GM19239 (cell line): ENCODE data around the gene GLIPR1L2.
A peak's percentile ranks its signal among the peaks of the same experiment; 100 is the strongest.
"Not testable (repeated sequence)": the region's sequence is repeated elsewhere in the genome, so short reads cannot be mapped to it uniquely, and the experiment has no call there.

ENCODE experiments used
- DNase-seq: peaks from one replicate; pipeline ENCODE4 v3.0.0; 2011; ENCODE audit warnings: low spot score; ENCODE audit not compliant: insufficient read length
- FAIRE-seq: peaks from 2 replicates; lab custom pipeline; 2011; peaks lifted over from hg19 to GRCh38; lab: Jason Lieb, UNC

Gene GLIPR1L2

DNA sequence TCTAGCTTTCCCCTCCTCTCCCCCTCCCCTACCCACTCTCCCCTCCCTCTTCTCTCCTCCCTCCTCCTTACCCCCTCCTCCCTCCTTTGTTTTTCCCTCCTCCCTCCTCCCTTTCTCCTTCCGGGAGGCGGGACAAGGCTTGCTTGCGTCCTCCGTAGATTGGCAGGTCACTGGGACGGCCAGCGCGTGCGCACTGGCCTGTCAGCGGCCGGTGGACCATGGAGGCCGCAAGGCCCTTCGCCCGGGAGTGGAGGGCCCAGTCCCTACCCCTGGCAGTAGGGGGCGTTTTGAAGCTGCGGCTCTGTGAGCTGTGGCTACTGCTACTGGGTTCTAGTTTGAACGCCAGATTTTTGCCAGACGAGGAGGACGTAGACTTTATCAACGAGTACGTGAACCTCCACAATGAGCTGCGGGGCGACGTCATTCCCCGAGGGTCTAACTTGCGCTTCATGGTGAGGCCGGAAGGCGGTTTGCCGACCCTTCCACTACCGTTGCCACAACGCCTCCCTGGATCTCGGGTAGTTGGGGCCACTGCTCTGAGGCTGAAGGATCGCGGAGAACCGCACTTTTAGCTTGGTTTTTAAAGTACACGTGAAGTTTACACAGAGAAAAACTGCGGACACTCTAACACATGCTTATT is at the start of gene GLIPR1L2:
Gene GLIPR1L2 (plus strand): TSS at position 191 of the 640 bp plus-strand sequence. CDS start 28 bp downstream, at position 219.
- DNase-seq: peak; percentile 58

DNA sequence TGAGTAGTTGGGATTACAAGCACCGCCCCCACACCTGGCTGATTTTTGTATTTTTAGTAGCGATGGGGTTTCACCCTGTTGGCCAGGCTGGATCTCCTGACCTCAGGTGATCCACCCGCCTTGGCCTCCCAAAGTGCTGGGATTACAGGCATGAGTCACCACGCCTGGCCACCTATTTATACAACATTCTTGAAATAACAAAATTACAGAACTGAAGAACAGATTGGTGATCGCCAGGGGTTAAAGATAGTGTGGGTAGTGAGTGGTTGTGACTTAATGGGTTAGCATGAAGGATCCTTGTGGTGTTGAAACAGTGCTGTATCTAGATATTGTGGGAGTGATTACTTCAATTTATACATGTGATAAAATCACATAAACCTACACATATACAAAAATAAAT is 49.0 kb upstream of the GLIPR1L2 start:
- FAIRE-seq (no peak), DNase-seq (no peak)

More for the DNA sequence above, at the start of gene GLIPR1L2:
- peak; percentile 99 for FAIRE-seq

DNA sequence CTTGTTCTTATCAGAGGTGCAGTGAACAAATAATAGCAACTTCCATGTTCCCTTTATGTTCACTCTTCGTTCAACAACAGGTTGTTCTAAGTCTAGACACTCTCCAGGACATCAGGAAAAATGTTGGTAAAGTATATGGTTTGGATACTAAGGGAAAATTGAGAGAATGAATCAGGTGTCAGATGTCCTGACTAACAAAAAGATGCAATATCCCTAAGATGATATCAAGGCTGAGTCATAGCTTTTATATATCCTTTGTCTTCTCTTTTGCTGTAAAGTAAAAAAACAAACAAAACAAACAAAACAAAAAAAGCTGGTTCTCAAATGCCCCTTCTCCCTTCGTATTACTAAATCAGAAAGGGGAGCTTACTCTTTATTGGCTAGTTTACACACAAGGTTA is 45.4 kb upstream of the GLIPR1L2 start:
- no peak for FAIRE-seq
- no peak for DNase-seq

- FAIRE-seq, DNase-seq: not testable (repeated sequence)
Measured at GRCh38 chr12:75346215-75346614, 44.7 kb upstream of the GLIPR1L2 start.

GRCh38 chr12:75349946-75350345 is 40.9 kb upstream of the GLIPR1L2 start:
- FAIRE-seq (no peak), DNase-seq (no peak)

GRCh38 chr12:75350413-75350812 is 40.5 kb upstream of the GLIPR1L2 start:
- DNase-seq: no peak
- no peak for FAIRE-seq

GRCh38 chr12:75354011-75354410 is 36.9 kb upstream of the GLIPR1L2 start:
- DNase-seq: no peak
- FAIRE-seq: no peak

DNA sequence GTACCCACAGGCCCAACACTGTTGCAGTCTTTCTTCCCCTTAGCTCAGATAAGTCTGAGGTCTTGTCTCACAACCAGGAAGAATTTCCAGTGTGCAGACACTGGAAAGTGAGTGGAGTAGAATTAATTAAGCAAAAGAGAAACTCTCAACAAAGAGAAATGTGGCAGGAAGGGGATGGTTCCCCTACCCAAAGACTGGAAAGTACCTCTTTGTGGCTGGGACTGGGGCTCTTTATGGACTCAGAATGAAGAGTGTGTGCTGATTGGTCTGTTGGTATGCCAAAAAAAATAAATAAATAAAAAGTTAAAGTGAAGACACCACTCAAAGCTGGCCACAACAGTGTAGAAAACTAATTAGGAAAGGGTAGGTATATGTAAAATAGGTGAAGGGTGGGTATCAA is 30.0 kb upstream of the GLIPR1L2 start:
- FAIRE-seq (no peak), DNase-seq (no peak)

- DNase-seq (no peak), FAIRE-seq (no peak)
Measured at GRCh38 chr12:75361408-75361807, 29.5 kb upstream of the GLIPR1L2 start.

GRCh38 chr12:75364919-75365318 is 26.0 kb upstream of the GLIPR1L2 start:
- no peak for DNase-seq
- no peak for FAIRE-seq

DNA sequence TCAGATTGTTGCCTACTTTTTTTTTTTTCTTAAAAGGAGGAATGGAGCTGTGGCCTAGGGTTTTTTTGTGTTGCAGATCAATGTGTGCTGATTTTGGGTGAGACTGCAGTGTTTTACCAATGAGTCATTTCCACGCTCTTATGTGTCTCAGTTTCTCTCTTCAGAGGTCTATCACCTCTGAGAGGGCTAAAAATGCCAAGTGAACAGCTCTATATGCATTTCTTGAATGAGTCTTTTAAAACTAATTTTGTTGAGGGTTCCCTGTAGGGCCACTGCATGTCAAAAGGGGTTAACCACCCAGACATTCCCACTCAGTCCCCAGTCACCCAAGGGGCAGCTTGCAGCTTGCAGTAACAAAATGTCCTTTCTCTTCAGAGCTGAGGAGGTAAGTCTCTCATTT is 24.3 kb upstream of the GLIPR1L2 start:
- DNase-seq (no peak), FAIRE-seq (peak; percentile 56)

DNA sequence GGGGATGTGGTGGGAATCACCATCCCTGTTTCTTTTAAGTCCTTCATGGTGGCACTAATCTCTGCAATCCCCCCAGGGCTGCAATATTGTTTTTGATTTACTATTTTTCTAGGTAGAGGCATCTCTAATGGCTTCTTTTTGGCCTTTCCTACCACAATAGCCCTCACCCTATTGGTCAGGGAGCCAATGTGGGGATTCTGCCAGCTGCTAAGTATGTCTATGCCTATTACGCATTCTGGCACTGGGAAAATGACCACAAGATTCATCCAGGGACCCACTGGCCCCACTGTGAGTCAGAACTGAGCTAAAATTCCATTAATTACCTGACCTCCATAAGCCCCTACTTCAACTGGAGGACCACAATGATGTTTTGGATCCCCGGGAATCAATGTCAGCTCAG is 15.9 kb upstream of the GLIPR1L2 start:
- DNase-seq (no peak), FAIRE-seq (no peak)

- DNase-seq (no peak), FAIRE-seq (no peak)
Measured at GRCh38 chr12:75378354-75378753, 12.5 kb upstream of the GLIPR1L2 start.

DNA sequence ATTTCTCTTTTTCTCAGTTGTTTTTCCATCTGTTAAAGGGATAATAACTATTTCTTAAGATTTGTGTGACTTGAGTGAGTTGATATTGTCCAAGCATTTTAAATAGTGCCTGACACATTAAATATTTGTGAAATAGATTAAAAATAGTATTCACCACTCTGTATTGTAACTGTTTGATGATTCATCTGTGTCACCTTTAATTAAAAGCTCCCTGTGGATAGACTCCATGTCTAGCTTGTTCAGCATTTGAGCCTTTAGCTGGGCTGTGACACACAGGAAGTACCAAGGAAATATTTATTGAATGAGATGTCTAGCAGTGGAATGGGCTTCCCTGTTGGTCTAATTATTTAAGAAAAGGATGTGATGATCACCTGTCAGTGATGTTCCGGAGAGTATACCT is 1.8 kb upstream of the GLIPR1L2 start:
- DNase-seq: no peak
- no peak for FAIRE-seq

GRCh38 chr12:75389706-75390105 is 1.2 kb upstream of the GLIPR1L2 start:
- no peak for FAIRE-seq
- no peak for DNase-seq

DNA sequence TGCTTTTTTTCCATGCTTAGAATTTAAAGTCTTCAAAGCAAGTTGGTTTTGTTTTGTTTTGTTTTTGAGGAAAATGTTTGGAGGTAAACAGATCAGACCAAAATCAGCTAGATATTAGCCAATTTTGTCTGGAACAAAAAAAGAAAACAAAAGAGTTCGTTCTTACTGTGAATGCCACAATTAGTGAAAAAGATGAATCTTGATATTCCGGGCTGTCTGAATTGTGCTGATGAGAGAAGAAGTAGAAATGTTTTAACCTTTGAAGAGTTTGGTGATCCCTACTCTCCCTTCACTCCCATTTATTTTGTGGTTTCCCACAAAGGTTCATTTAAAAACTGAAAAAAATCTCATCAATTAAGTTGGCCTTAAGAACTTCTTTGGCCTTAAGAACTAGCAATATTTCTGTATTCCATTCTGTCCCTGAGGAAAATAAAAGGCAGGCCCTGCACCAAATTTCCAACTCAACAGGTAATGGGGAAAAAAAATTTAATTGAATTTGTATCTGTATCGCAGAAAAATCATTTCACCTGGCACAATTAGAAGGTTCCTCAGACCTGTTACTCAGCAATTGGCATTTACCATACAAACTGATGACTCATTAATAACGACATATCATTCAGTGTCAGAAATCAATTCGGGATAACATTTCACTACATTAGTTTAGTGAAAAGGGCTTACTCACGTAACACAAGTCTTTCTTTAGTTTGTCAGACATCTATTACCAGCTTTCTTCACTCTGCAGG is 562 bp upstream of the GLIPR1L2 start:
- DNase-seq (no peak), FAIRE-seq (peak; percentile 72)

GRCh38 chr12:75404231-75404630 is 13.3 kb downstream of the GLIPR1L2 start:
- DNase-seq: no peak

DNA sequence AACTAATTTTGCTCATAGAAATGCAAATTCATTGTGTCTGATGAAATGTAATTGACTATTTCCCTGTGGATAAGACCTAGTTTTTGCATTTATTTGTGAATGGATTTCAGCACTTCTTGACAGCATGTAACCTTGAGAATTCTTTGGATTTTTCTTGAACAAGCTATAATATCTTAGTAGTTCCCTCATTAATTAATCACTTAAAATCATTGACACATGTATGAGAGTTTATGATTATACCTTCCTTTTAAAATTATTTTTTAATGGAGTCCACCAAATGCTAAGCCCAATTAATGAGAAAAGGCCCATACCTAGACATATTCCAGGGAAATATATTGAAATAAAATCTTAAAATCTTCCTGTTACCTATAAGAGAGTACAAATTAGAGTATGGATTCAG is 16.8 kb downstream of the GLIPR1L2 start:
- no peak for FAIRE-seq
- DNase-seq: no peak

More at GRCh38 chr12:75404231-75404630, 13.3 kb downstream of the GLIPR1L2 start:
- no peak for FAIRE-seq

DNA sequence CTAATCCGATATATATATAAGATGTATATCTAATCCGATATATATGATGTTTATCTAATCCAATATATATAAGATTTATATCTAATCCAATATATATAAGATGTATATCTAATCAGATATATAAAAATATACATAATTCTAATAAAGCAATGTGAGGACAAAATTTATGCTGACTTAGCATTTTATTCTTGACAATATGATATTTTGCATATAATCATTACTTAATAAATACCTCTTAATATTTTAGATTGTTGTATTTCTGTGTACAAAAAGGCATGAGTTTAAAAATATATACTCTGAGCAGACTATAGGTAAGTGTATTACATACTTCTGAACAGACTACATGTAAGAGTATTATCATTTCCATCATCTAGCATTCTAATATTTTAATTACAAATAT is 18.9 kb downstream of the GLIPR1L2 start:
- no peak for FAIRE-seq
- DNase-seq: no peak

GRCh38 chr12:75414671-75415070 is 23.8 kb downstream of the GLIPR1L2 start:
- no peak for FAIRE-seq

GRCh38 chr12:75419841-75420240 is 29.0 kb downstream of the GLIPR1L2 start:
- FAIRE-seq: no peak
- no peak for DNase-seq

More at GRCh38 chr12:75414671-75415070, 23.8 kb downstream of the GLIPR1L2 start:
- DNase-seq: no peak

GRCh38 chr12:75427491-75427890 is 36.6 kb downstream of the GLIPR1L2 start:
- DNase-seq: no peak
- FAIRE-seq: no peak
